Neural progenitor cell (in vitro differentiated cells): Measurements from ENCODE around the gene PRKAG1.

Experiments used
- CTCF ChIP-seq: fragments of 200-600 bp; sonication (generic); IDR thresholded peaks from 2 replicates; pipeline ENCODE4 v1.5.1; 2017; ENCODE audit warnings: antibody characterized with exemption, mild to moderate bottlenecking
- EZH2 ChIP-seq: fragments of 200-600 bp; sonication (generic); IDR thresholded peaks from 2 replicates; pipeline ENCODE4 v1.6.1; 2017; ENCODE audit warnings: antibody characterized with exemption, mild to moderate bottlenecking, moderate library complexity
- EZH2phosphoT487 ChIP-seq: fragments of 200-600 bp; sonication (generic); IDR thresholded peaks from 2 replicates; pipeline ENCODE4 v1.6.1; 2017; ENCODE audit warnings: antibody characterized with exemption

- TF ChIP-seq CTCF: no peak
- no peak for TF ChIP-seq EZH2
- no peak for TF ChIP-seq EZH2phosphoT487
Measured at GRCh38 chr12:49039421-49040363, 21.1 kb upstream of the PRKAG1 start.
